ENCODE measurements around the gene NSUN5.
"Not testable (repeated sequence)": the region's sequence is repeated elsewhere in the genome, so short reads cannot be mapped to it uniquely, and the experiment has no call there.

The NSUN5 gene

DNA sequence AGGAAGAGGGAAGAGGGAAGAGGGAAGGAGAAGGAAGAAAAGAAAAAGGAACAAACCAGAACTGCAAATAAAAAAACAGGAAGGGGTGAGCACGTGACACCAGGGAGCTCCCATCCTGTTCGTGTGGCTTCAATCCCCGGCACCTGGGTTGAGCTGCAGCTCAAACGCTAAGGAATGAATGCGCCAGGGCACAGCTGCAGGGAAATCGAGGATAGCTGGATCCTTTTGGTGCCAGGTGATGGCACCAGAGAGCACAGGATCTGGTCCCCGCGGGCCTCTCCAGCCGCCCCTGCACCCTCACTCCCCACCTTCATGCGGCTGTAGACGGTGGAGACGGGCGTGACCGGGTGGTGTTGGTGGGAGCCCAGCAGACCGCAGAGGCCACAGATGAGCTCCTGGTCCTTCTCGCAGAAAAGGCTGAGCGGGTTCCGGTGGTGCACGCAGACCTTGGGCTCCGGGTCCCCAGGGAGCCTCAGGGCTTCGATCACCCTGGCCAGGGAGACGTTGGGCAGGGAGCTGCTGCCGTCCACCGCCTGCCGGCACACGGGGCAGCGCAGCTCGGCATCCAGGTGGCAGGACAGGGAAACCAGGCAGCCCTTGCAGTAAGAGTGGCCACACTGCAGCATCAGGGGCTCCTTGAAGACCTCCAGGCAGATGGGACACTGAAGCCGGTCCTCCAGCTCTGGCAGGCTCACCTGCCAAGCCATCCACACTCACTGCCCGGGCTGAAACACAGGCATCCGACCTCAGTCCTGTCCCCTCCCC lies 15.6 kb upstream of the NSUN5 start:
- peak; percentile 52 for DNase-seq

DNA sequence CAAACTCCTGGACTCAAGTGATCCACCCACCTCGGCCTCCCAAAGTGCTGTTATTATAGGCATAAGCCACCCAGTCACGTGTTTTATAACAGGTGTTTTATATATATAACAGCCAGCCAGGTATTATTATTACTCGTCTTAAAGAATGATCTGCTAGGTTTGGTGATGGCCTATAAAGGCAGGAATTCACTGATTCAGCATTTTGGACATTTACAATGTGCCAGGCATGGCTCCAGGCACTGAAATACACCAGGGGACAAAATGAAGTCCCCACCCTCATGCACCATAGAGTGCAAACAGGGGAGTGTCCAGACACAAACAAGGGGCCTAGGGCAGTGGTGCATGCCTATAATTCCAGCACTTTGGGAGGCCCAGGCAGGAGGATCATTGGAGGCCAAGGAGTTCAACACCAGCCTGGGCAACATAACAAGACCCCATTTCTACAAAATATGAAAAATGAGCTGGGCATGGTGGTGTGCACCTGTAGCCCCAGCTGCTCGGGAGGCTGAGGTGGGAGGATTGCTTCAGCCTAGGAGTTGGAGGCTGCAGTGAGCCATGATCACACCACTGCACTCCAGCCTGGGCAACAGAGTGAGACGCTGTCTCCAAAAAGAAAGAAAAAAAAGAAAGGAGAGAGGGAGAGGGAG lies 14.9 kb upstream of the NSUN5 start:
- DNase-seq, result not testable (repeated sequence)

DNA sequence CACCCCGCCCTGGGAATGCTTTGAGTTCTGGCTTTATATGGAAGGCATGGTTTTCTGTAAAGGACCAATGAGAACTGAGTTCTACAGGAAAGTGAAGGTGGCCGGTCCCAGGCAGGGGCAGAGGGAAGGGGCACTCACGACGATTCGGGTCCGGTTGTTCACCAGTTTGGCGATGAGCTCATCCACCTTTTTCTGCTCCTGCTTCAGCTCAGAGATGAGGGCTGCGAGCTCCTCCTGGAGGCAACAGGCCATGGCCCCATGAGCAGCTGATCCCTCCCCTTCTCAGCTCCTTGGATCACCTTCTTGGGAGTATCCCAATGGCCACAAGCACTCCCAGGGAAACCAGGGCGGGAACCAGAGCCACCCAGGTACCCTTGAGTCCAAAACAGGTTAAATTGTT lies 11.4 kb upstream of the NSUN5 start:
- not testable (repeated sequence) for DNase-seq

DNA sequence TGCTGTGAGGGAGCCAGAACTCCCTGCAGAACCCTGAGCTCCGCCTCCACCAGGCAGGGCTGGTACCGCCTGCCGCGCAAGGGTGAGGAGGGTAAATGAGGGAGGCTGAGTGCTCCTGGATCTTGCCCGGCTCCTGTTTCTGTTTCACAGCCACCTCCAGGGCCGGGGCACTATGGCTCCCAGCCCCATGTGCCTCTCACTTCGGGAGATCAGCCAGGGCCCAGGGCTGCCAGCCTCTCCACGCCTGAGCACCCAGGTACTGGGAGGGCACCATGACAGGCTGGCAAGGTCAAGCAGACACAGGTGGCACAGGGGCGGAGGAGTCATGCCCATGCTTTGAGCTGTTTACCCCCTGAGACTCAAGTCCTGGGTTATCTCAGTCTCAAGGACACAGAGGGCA lies 10.9 kb upstream of the NSUN5 start:
- not testable (repeated sequence) for DNase-seq

DNA sequence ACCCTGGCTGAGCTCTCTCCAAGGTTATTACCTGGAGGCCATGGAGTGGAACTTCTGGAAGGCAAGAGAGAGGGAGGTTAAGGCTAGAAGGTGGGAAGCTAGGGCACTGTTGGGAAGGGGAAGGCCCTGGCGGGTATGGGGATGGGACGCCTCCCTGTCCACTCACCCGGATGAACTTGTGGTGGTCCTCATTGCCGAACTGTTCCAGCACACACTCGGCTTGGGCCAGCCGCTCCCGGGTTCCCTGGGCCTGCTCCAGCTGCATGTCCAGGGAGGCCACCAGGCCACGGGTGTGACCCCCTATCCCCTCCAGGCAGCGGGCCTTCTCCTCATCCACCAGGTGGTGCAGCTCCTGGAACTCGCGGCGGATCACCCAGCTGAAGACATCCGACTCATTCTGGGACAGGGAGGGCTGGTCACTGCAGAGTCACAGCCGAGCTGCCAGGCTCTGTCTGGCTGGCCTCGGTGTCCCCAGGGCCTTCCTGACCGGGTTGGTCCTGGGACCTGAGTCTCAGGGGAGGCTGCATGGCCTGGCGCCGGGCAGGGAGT lies 10.1 kb upstream of the NSUN5 start:
- DNase-seq, result not testable (repeated sequence)

DNA sequence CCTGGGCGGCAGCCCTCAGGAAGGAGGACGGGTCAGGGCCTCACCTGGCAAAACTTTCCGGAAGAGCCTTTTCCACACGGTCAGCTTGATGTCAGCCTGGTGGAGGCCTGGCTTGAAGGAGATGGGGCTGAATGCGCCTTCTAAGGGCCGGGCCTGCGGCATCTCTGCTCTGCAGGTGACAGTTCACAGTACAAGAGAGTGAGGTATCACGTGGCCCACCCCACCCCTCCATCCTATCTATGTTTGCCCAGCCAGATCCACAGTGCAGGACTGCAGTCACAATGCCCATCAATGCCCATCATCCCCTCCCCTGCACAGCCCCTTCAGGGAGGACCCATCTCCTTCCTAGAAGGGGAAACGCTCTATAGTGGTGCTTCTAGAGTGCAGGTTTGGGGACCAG lies 7.9 kb upstream of the NSUN5 start:
- no peak for DNase-seq

DNA sequence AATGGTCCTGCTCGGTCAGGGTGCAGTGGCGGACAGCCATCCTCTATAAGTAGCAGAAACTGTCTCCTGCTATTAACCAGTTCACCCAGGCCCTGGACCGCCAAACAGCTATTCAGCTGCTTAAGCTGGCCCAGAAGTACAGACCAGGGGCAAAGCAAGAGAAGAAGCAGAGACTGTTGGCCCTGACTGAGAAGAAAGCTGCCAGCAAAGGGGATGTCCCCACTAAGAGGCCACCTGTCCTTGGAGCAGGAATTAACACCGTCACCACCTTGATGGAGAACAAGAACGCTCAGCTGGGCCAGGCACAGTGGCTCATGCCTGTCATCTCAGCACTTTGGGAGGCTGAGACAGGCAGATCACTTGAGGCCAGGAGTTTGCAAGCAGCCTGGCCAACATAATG lies 5.6 kb upstream of the NSUN5 start:
- DNase-seq, result no peak

DNA sequence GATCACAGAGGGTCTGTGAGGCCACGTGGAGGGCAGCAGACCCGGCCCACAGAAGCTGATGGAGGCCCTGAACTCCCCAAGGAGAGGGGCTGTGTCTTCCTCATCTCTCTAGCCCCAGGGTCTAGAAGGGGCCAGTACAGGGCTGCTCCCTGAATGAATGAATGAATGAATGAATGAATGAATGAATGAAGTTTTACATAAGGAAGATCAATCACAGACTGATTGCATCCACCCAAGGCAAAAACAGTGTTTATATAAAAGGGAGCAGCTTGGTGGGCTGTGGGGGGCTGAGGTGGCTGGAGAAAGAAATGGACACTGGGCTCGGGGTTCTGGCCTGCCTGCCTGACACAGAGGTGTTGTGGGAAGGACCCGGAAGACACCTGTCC lies 4.9 kb upstream of the NSUN5 start:
- no peak for DNase-seq

DNA sequence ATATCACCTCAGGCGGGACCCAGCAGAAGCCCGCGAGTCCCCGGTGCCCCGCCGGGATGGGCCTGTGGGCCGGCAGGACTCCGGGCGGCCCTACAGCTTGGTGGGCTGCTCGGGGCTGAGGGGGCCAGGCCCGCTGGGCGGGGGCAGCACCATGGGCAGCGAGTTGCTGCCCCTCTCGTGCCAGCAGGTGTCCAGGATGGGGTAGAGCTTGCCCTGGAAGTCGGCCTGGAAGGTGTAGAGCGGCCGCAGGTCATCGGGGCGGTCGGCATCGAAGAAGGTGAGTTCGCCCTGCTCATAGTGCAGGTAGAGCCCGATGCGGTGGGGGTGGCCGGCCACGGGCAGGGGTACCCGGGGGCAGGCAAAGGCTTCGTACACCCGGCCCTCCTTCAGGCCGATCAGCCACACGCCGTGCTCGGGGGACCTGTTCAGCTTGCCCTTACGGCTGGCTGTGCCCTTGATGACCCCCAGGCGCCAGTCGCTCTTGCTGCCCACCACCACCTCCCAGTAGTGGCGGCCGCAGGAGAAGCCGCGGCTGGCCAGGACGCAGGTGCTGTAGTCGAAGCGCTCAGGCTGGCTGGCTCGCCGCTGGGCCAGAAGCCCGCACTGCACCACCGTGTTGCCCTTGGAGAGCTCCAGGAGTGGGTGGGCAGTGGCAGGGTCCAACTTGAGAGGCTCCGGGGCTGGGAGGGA lies 4.3 kb upstream of the NSUN5 start:
- DNase-seq, result no peak

DNA sequence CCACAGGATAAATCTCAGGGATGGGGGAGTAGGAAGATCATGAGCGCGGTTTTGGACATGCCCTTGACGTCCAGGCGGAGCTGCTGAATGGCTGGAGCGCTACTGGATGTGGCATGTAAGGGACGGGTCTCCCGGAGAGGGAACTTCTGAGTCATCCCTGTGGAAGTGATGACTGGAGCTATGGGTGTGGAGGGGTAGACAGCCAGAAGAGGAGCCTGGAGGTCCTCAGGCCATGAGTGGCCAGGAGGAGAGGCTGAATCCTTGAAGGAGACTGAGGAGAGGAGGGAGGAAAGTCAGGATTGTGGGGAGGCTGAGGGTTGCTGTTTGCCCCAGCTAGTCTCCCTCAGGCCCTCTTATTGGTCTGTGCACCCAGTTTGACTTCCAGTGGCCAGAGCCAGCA lies 2.8 kb upstream of the NSUN5 start:
- not testable (repeated sequence) for DNase-seq

DNA sequence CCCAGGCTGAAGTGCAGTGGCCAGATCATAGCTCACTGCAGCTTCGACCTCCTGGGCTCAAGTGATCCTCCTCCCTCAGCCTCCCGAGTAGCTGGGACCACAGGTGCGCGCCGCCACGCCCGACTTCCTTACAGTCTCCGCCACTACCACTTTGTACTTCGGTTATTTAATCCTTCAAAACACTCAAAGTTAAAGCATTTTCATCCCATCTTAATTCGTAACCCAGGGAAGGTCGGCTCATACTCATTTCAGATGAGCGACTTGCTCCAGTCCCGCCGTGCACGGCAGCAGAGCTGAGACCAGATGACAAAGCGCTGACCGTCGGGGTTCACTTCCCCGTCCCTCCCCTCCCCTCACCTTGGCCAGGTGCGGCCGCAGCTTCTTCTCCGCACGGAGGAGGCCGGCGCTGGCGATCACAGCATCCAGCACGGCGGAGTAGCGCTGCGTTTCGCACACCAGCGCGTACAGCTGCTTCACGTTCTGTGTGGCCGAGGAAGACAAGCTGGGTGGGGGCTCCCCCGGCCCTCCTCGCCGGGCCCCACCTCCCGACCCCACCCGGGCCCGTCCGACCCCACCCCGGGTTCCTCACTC lies 457 bp downstream of the NSUN5 start:
- DNase-seq, result no peak

DNA sequence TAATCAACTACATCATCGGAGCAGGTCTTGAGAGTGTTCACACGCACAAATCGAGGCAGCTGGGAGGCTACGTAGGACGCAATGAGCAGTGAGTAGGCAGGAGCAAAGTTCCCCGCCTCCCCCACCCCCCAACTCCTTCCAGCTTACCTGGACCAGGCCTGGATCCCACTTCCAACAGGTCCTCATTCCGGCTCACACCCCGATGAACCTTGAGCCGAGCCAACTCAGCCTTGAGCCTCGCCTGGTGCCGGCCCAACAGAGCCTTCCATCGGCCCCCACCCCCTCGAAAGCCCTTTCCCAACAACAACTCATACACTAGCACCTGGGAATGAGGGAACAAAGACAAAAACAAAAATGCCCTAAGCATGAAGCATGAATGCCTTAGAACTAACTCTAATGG lies 1.2 kb downstream of the NSUN5 start:
- no peak for DNase-seq

DNA sequence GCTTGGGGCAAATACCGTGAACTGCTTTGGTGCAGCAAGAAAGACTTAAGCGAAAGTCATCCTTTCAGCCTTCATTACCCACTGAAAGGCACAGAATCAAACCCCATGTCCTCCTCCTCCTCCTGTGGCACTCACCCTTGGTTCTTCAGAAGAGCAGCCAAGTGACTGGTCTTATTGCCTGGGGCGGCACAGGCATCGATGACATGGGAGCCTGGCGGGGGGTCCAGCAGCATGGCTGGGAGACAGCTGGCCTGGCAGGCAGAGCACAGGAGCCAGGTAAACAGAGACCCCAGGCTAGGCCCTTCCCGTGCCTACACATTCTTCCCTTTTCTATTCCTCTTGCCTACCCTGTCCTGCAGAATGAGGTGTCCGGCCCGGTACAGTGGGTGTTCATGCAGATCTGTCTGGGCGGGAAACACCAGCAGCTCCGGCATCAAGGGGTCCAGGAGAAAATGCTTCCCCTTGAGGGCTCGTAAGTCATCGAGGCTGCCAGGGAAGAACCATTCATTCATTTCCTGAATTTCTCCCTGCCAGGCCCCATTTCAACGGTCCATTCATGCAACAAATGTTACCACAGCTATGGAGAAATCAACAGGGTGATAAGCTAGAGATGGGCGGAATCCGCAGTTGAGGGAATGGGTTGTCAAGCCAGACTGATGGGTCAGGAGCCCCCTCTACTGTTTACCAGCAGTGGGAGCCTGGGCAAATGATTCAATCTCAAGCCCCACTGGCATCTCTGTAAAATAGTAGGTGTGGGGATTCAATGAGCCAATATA lies 3.8 kb downstream of the NSUN5 start:
- not testable (repeated sequence) for DNase-seq

DNA sequence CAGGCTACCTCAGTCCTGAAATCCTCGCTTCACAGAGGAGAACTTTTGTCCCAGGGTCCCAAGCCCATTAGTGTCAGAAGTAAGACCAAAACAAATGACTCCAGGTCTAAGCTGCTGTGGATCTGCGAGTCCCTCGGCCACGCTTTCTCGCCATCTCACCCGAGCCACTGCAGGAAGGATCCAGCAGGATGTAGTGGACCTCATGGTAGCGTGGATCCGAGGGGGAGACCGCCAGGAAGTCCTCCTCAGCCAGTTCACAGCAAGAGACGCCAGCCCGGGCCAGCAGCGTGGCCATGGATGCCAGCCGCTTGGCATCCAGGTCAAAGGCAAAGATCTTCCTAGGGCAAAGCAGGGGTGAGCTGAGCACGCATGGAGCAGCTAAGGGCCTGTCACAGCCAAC lies 4.6 kb downstream of the NSUN5 start:
- DNase-seq, result no peak

DNA sequence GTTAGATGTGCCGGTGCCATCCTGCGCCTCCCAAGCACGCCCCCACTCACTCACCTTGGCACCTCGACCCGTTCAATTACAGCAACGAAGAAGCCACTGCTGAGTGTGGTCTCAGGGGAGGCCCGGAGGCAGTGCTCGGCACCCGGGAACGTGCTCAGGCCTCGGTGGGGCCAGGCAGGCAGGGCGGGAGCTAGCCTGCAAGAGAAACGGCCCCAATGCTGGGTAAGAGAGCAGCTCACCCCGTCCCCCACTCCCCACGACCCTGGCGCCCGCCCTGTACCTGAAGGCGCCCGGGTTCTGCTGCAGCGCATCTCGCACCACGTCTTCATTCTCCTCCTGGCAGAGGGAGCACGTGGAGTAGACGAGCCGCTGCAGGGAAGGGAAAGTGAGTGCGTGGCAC lies 5.1 kb downstream of the NSUN5 start:
- no peak for DNase-seq

DNA sequence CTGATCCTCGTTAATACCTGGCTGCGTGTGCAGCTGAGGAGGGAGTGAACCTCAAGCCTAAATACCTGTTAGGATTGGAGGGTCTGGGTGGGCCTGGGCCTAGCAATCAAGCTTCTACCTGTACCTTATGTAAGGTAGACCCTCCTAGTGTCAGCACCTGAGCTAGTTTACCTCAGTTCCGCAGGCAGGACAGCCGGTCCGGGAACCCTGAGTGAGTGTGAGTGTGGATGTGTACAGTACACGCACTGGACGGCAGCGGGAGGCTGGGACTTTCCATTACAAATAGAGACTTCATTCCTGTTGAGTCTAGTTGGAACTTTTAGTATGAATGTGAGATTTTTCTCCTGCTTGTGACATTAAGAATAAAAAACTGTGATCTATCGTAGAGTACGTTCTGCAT lies 5.8 kb downstream of the NSUN5 start:
- DNase-seq, result not testable (repeated sequence)

DNA sequence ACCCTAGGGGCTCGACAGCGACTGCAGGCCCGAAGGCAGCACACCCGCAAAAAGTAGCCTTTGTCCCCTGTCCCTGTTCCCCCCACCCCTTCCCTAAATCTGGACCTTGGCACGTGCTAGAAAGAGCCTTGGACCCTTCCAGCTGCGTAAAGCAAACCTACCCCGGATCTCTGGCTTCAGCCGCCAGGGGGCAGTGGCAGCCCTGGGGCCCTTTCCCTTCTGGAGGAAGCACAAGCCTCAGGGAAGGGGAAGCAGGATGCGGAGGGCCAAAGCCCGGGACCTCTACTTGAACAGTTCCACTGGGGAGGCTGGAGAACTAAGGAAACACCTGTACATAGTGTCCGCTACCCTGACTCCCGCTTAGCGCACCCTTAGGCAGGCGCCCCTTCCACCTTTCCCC lies 7.5 kb downstream of the NSUN5 start:
- not testable (repeated sequence) for DNase-seq

DNA sequence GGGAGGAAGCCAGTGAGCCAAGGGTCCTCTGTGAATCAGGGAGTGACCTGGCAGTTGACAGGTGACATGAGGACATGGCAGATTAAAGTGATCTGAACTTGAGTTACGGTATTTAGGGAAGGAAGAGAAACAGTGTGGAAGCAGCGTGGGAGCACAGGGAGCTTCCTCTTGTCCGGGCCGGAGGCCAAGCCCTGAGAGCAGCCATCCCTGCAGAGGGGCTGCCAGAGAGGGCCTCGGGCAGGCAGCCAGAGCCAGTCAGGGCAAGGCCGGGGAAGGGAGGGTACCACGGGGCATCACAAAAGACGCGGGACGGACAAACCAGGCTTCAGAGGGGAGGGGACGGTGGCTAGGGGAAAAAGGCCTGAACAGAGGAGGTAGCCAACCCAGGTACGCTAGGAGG lies 8.8 kb downstream of the NSUN5 start:
- DNase-seq, result not testable (repeated sequence)

DNA sequence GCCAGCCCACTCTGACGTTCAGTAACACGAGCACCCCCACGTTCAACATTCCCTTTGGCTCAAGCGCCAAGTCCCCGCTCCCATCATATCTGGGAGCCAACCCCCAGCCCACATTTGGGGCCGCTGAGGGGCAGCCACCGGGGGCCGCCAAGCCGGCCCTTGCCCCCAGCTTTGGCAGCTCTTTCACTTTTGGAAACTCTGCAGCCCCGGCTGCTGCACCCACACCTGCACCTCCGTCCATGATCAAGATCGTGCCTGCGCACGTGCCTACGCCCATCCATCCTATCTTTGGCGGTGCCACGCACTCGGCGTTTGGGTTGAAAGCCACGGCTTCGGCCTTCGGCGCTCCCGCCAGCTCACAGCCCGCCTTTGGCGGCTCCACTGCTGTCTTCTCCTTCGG lies 10.9 kb downstream of the NSUN5 start:
- DNase-seq, result not testable (repeated sequence)

DNA sequence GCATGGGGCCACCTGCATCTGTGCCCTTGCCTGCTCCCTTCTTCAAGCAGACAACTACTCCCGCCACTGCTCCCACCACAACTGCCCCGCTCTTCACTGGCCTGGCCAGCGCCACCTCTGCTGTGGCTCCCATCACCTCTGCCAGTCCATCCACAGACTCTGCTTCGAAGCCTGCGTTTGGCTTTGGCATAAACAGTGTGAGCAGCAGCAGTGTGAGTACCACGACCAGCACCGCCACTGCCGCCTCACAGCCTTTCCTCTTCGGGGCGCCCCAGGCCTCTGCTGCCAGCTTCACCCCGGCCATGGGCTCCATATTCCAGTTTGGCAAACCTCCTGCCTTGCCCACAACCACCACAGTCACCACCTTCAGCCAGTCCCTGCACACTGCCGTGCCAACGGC lies 11.4 kb downstream of the NSUN5 start:
- DNase-seq, result not testable (repeated sequence)

DNA sequence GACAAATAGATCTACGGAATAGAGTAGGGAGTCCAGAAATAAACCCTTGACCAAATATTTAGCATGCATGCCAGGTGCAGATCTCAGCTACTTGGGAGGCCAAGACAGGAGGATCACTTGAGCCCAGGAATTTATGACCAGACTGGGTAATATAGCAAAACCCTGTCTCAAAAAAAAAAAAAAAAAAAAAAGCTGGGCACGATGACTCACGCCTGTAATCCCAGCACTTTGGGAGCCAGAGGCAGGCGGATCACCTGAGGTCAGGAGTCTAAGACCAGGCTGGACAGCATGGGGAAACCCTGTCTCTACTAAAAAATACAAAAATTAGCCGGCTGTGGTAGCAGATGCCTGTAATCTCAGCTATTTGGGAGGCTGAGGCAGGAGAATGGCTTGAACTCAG lies 31.4 kb downstream of the NSUN5 start:
- DNase-seq, result not testable (repeated sequence)

DNA sequence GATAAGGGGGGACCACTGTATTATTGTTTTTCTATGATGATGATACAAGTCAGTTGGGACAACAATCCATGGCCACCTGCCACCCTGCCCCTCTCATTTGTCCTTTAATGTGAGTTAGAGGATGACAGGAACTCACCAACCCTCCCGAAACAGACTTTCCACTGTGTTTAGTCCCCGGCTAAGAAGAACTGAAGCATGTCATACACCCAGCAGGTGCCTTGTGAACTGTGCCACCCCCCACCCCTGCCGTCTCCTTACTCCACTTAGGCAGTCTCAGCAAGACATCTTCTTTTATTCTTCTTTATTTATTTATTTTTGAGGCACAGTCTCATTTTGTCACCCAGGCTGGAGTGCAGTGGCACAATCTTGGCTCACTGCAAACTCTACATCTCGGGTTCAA lies 40.8 kb downstream of the NSUN5 start:
- not testable (repeated sequence) for DNase-seq

All from activated gamma-delta T cell treated with Interleukin-2 at 50 U/mL for 16 hours (primary cell).